ENCODE results near the gene PRRT1.

The PRRT1 gene

DNA sequence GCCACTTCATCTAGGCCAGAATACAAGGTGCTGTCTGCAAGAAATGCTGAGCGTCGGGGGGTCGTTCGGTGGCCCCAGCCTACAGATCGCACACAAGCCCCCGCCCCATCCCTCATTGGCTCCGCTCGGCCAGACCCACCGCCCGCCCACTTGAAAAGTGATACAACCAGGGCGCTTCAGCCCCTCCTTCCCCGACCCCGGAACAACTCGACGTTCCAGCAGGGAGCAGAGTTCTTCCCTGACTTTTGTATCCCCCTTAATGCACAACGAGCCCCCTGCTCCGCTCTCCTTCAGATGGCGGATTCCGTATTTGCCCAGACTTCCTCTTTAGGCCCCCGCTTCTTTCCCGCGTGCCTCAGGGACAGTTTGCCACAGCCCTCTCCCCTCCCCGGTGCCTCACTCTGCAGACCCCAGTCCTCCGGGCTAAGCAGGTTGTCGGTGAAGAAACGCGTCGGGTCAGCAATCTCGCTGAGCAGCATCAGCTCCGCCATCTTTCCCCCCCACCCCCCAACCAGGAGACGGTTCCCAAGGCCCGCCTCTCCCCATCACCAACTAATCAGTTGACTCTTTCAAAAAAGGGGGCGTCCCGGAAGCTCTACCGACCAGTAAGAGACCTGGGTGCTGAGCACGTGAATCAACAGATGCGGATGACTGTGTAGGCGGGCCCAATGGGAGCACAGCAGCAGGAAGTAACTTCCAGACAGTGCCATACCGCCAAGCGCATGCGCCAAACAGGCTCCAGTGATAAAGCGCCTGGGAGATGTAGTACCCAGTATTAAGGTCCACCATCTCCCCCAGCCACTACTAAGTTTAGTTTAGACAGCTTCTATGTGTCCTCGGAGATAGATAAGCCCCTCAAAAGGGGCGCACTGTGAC lies 23.8 kb downstream of the PRRT1 start, which contains the start of gene ATF6B:
ATF6B (minus strand) TSS at position 530 of the 876 bp plus-strand sequence; CDS start at position 491, 39 bp downstream.
- peaks cover 25% of the 10 kb centered on the region for H3K36me3 ChIP-seq (ENCODE audit: insufficient read depth, low read length)

DNA sequence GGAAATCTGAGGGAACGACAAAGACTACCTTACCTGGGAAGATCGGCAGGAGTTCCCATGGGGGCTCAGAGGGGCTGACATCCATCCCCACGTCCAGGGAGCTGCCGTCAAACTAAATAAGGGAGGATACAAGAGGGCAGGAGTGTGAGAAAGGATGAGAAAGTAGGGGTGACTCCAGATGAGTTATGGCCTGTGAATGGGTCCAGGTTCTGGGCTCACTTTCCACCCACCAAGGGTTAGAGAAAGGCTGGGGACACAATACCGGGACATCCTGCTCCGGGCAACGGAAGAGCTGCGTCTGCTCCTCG lies 24.4 kb downstream of the PRRT1 start:
- H3K9me3 ChIP-seq (ENCODE audit: low read length): no peaks in the 10 kb centered on the region
- no peak overlapping the region for H2AFZ ChIP-seq (ENCODE audit: low read depth, low read length)
- H3K4me3 ChIP-seq (ENCODE audit: low read length): peak overlapping the region; percentile 88
- H3K4me1 ChIP-seq (ENCODE audit: insufficient read depth, low read length): peaks cover 24% of the 10 kb centered on the region
- no peaks in the 10 kb centered on the region for H3K27me3 ChIP-seq (ENCODE audit: insufficient read depth, low read length)
- peaks cover 25% of the 10 kb centered on the region for H3K36me3 ChIP-seq (ENCODE audit: insufficient read depth, low read length)

More for the DNA sequence above, 23.8 kb downstream of the PRRT1 start, which contains the start of gene ATF6B:
- Histone ChIP-seq H3K4me3 (ENCODE audit: low read length) (peak within 1 kb of the TSS; percentile 88), H3K4me1 (ENCODE audit: insufficient read depth, low read length) (peaks cover 24% of the 10 kb centered on the region), H3K9me3 (ENCODE audit: low read length) (no peaks in the 10 kb centered on the region), H3K27me3 (ENCODE audit: insufficient read depth, low read length) (no peaks in the 10 kb centered on the region), H2AFZ (ENCODE audit: low read depth, low read length) (peak within 1 kb of the TSS; percentile 54)

DNA sequence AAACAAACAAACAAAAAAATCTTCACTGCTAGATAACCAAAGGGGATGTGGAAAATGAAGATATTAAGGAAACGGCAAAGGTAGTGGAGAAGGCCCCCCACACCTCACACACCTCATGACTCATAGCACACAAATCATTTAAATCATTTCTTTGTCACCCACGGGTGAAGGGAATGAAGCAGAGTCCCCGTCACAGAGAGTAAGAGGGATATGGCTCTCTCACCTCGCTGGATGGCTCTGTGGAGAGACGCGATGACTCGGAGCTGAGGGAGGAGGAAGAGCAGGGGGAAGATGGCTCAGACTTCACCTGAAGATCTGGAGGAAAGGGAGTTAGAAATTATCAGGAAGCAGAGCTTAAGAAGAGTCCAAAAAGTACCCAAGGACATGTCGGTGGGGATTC lies 24.9 kb downstream of the PRRT1 start:
- H3K27me3 ChIP-seq (ENCODE audit: insufficient read depth, low read length): no peaks in the 10 kb centered on the region
- H2AFZ ChIP-seq (ENCODE audit: low read depth, low read length): no peak overlapping the region
- H3K9me3 ChIP-seq (ENCODE audit: low read length): no peaks in the 10 kb centered on the region
- H3K4me1 ChIP-seq (ENCODE audit: insufficient read depth, low read length): peaks cover 24% of the 10 kb centered on the region
- H3K36me3 ChIP-seq (ENCODE audit: insufficient read depth, low read length): peaks cover 29% of the 10 kb centered on the region
- peak overlapping the region; percentile 88 for H3K4me3 ChIP-seq (ENCODE audit: low read length)

DNA sequence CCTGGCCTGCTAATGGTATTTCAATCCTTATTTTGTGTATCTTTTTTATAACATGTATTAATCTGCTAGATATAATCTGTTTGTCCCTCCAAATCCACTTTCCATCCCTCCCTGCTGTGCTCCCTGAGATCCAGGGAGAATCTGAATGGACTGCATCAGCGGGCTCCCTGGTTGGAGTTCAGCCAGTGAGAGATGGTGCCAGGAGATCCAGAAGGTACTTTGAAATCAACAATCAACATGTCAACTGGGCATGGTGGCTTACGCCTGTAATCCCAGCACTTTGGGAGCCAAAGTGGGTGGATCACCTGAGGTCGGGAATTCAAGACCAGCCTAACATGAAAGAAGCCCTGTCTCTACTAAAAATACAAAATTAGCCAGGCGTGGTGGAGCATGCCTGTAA lies 28.1 kb downstream of the PRRT1 start:
- Histone ChIP-seq H3K4me1 (ENCODE audit: insufficient read depth, low read length) (peaks cover 17% of the 10 kb centered on the region), H2AFZ (ENCODE audit: low read depth, low read length) (no peak overlapping the region), H3K4me3 (ENCODE audit: low read length) (no peak overlapping the region), H3K27me3 (ENCODE audit: insufficient read depth, low read length) (no peaks in the 10 kb centered on the region), H3K36me3 (ENCODE audit: insufficient read depth, low read length) (peaks cover 50% of the 10 kb centered on the region), H3K9me3 (ENCODE audit: low read length) (no peaks in the 10 kb centered on the region)

DNA sequence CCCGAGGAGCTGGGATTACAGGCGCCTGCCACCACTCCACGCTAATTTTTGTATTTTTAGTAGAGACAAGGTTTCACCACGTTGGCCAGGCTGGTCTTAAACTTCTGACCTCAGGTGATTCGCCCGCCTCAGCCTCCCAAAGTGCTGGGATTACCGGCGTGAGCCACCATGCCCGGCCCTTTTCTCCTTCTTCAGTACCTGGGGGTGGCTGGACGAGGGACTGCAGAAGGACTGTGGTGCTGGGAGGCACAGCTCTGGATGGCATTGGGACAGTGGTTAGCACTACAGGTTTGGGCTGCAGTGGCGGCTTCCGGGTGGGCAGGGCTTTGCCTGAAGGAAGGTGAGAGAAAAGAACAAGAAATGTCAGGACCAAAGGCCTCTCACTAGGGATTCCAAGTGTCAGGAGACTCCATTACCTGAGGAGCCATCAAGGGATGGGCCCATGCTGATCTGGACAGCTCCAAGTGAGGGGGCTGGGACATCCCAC lies 31.1 kb downstream of the PRRT1 start:
- Histone ChIP-seq H3K36me3 (ENCODE audit: insufficient read depth, low read length) (peaks cover 64% of the 10 kb centered on the region), H2AFZ (ENCODE audit: low read depth, low read length) (no peak overlapping the region), H3K27me3 (ENCODE audit: insufficient read depth, low read length) (no peaks in the 10 kb centered on the region), H3K4me1 (ENCODE audit: insufficient read depth, low read length) (peaks cover 5% of the 10 kb centered on the region), H3K4me3 (ENCODE audit: low read length) (no peak overlapping the region), H3K9me3 (ENCODE audit: low read length) (no peaks in the 10 kb centered on the region)

DNA sequence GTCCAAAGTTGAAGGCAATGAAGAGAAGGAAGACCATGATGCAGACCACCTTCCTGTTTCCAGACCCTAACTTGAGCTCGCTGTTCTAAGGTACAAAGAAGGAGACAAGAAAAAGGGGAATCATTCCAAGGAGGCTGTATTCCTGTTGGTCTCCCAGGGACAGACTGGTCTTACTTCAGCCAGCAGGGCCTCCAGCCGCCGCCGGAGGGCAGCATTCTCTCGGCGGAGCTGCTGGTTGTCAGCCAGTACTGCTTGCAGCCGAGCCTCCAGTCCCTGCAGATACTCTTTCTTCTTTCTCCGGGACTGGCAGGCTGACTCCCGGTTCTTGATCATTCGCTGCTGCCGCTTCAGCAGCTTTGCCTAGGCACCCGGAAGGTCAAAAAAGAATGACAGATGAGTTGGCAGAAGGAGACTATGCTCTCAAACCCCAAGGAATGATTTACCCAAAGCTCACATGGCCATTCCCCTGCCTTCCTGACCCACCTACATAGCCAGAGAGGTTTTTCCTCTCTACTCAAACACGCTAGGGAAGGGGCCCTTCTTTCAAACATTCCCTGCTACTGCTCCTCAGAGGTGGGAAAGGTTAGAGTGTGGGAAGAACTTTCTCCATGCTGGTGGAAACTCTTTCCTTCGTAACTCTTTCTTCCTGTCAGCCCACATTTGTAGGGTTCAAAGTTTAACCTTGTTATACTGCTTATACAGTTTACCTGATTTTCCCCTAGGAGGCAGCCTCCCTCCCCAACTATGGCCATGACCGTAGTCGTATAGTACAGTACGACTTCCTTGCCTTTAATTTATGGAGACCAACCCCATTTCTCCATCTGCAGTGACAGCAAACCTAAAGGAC lies 32.7 kb downstream of the PRRT1 start:
- H3K27me3 ChIP-seq (ENCODE audit: insufficient read depth, low read length): no peaks in the 10 kb centered on the region
- no peaks in the 10 kb centered on the region for H3K9me3 ChIP-seq (ENCODE audit: low read length)
- peaks cover 5% of the 10 kb centered on the region for H3K4me1 ChIP-seq (ENCODE audit: insufficient read depth, low read length)
- peaks cover 59% of the 10 kb centered on the region for H3K36me3 ChIP-seq (ENCODE audit: insufficient read depth, low read length)
- H2AFZ ChIP-seq (ENCODE audit: low read depth, low read length): no peak overlapping the region
- no peak overlapping the region for H3K4me3 ChIP-seq (ENCODE audit: low read length)

DNA sequence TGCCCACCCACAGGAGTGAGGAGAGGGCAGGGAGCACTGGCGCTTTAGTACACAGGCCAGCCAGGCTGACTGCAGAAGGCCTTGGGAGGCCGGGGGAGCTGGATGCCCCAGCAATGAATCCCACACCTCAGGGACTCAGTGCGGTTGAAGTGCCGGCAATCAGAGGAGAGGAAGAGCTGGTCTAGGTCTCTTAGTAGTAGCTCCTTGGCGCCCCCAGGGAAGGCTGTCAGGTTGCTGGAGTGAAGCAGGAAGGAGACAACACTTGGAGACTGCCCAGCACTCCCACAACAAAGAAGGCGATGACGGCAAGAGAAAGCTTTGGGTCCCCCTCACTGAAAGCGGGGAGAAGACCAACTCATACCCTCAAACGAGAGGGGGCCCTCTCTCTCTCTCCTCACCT lies 34.3 kb downstream of the PRRT1 start:
- H3K4me3 ChIP-seq (ENCODE audit: low read length): no peak overlapping the region
- no peak overlapping the region for H2AFZ ChIP-seq (ENCODE audit: low read depth, low read length)
- H3K36me3 ChIP-seq (ENCODE audit: insufficient read depth, low read length): peaks cover 54% of the 10 kb centered on the region
- H3K9me3 ChIP-seq (ENCODE audit: low read length): no peaks in the 10 kb centered on the region
- H3K4me1 ChIP-seq (ENCODE audit: insufficient read depth, low read length): peaks cover 8% of the 10 kb centered on the region
- no peaks in the 10 kb centered on the region for H3K27me3 ChIP-seq (ENCODE audit: insufficient read depth, low read length)

DNA sequence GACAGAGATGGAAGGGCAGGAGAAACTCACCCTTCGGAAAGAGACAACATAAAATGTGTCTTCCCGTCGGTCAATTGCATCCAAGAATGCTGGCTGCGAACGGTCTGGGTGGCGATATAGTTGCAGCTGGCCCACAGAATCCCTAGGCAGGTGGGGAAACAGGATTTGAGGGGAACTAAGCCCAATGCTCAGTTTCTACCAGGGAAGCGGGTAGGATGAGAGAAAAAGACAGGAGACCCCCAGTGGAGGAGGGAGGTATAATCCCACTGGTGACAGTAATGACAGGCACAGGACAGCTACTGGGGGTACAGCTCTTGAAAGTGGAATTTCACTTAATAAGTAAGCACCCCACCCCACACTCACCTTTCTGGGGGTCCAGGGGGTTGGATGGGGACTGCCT lies 35.1 kb downstream of the PRRT1 start:
- peaks cover 48% of the 10 kb centered on the region for H3K36me3 ChIP-seq (ENCODE audit: insufficient read depth, low read length)

DNA sequence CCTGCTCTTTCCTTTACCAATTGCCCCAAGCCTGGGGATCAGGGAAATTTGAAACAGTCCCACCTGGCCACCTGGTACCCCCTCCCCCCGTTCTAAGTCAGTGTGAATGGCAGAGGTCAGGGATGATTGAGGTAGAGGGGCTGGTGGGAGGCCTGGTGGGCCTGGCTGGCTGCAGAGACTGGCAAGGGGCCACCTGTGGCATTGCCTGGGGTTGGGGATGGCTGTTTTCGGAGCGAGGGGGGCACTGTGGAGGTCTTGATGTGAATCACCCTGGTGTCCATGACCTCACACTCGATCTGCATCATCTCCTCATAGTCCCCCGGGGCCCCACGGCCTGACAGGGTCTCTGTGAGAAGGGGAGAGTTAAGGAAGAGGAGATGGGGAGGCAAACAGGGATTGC lies 36.1 kb downstream of the PRRT1 start:
- H3K36me3 ChIP-seq (ENCODE audit: insufficient read depth, low read length): peaks cover 39% of the 10 kb centered on the region
- no peaks in the 10 kb centered on the region for H3K9me3 ChIP-seq (ENCODE audit: low read length)

More for the DNA sequence above, 35.1 kb downstream of the PRRT1 start:
- H2AFZ ChIP-seq (ENCODE audit: low read depth, low read length): no peak overlapping the region
- H3K4me1 ChIP-seq (ENCODE audit: insufficient read depth, low read length): peaks cover 11% of the 10 kb centered on the region
- no peak overlapping the region for H3K4me3 ChIP-seq (ENCODE audit: low read length)
- no peaks in the 10 kb centered on the region for H3K27me3 ChIP-seq (ENCODE audit: insufficient read depth, low read length)
- H3K9me3 ChIP-seq (ENCODE audit: low read length): no peaks in the 10 kb centered on the region

DNA sequence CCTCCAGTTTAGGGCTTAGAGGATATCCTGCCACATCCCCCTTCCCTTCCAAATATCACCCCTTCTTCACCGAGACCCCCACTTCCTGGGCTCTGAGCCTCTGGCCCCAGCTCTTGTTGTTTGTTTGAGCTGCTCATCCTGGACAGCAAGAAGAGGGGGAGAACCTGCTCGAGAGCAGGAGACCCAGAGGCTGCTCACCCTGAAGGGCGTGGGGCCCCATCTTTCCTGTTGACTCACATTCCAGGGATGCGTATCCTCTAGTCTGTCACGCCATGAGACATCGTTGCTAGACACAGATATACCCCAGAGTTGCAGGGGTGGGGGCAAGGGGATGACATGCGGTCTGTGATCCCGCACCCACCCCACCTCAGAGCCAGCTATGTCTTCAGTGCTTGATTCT lies 36.9 kb downstream of the PRRT1 start:
- Histone ChIP-seq H2AFZ (ENCODE audit: low read depth, low read length) (no peak overlapping the region), H3K27me3 (ENCODE audit: insufficient read depth, low read length) (no peaks in the 10 kb centered on the region), H3K4me3 (ENCODE audit: low read length) (no peak overlapping the region), H3K4me1 (ENCODE audit: insufficient read depth, low read length) (peaks cover 11% of the 10 kb centered on the region), H3K36me3 (ENCODE audit: insufficient read depth, low read length) (peaks cover 36% of the 10 kb centered on the region), H3K9me3 (ENCODE audit: low read length) (no peaks in the 10 kb centered on the region)

More for the DNA sequence above, 36.1 kb downstream of the PRRT1 start:
- Histone ChIP-seq H3K4me1 (ENCODE audit: insufficient read depth, low read length) (peaks cover 11% of the 10 kb centered on the region), H2AFZ (ENCODE audit: low read depth, low read length) (no peak overlapping the region), H3K4me3 (ENCODE audit: low read length) (no peak overlapping the region), H3K27me3 (ENCODE audit: insufficient read depth, low read length) (no peaks in the 10 kb centered on the region)

DNA sequence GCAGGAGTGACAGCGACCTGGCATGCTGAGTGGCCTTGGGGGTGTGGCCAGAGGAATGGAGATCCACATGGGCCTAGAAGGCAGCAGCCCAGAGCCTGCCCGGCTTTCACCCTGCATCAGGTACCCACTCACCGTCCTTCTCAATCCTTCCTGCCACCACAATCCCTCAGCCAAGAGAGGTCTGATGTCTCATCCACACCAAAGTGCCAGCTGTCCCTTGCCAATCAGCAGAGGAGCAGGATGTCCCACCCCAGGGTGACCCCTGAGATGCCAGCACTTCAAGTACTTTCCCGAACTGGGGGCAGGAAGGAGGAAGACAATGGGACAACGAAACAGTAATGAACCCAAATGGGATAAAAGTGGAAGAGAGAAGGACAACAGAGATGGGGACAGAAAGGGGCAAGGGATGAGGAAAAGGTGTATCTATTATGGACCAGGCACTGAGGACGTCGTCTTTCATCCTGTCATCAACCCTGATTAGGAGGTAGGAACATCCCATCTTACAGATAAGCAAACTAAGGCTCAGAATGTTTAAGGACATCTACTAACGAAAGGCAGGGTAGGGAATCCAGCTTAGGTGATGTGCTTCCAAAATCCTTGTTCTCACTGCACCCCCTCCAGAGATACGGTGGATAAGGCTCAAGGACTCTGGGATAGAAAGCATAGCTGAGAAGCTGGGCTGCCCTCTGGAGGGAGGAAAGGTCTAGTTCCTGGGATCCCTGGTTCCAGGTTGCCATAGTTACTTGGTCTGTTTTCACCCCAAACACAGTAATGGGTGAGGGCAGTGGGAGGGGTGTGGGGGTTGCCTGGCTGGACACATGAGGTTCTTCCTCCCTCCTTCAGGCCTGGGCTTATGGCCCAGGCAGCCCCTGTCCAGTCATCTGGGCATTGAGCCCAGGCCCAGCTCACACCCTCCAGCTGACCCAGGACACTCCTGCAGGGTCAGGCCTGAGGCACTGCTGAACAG lies 38.1 kb downstream of the PRRT1 start:
- H3K27me3 ChIP-seq (ENCODE audit: insufficient read depth, low read length): no peaks in the 10 kb centered on the region

DNA sequence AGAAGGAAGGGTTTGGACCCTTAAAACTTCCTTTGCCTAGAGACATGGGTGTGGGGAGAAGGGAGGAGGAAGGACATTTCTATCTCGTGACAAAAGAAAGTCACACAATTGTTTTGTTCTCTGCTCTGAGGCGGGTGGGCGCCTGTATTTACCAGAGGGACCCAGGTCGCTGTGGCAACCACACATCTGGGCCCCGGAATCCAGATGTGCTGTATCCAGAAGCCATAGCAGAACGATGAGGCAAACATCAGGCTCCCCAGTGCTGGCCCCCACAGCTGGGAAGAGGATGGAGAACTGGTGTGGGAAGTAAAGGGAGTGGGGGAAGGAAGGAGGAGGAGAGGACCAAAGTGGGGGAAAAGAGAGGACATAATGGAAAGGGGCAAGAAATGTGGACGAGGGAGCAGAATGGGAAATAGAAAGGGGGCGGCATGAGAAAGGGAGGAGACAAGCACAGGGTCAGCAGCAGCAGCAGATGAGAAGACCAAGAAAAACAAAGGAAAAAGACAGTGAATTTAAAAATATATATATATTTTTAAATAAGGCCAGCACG lies 39.2 kb downstream of the PRRT1 start:
- no peaks in the 10 kb centered on the region for H3K9me3 ChIP-seq (ENCODE audit: low read length)
- peaks cover 20% of the 10 kb centered on the region for H3K36me3 ChIP-seq (ENCODE audit: insufficient read depth, low read length)
- no peak overlapping the region for H2AFZ ChIP-seq (ENCODE audit: low read depth, low read length)
- H3K27me3 ChIP-seq (ENCODE audit: insufficient read depth, low read length): no peaks in the 10 kb centered on the region
- no peak overlapping the region for H3K4me3 ChIP-seq (ENCODE audit: low read length)
- peaks cover 15% of the 10 kb centered on the region for H3K4me1 ChIP-seq (ENCODE audit: insufficient read depth, low read length)

More for the DNA sequence above, 38.1 kb downstream of the PRRT1 start:
- no peak overlapping the region for H2AFZ ChIP-seq (ENCODE audit: low read depth, low read length)
- H3K4me3 ChIP-seq (ENCODE audit: low read length): no peak overlapping the region
- H3K36me3 ChIP-seq (ENCODE audit: insufficient read depth, low read length): peaks cover 29% of the 10 kb centered on the region
- H3K9me3 ChIP-seq (ENCODE audit: low read length): no peaks in the 10 kb centered on the region
- peaks cover 6% of the 10 kb centered on the region for H3K4me1 ChIP-seq (ENCODE audit: insufficient read depth, low read length)

All from neuron (in vitro differentiated cells).